Panc1 (cell line): ENCODE results near the gene PTPRCAP. TPM values are rescaled to one million over a fixed set of nuclear protein-coding genes. Genes with fewer than 3 reads are reported as not detected.

Source experiments
- ATAC-seq: fragments of 200-7000 bp; cut with Tn5 transposase; 2 replicates; pipeline ENCODE4 v1.9.1; 2020; ENCODE audit warnings: mild to moderate bottlenecking, moderate library complexity
- BruUV-seq: library from RNA; stranded (reverse); fragments of 400-500 nt; replicated peaks from 2 replicates; lab custom pipeline; 2021; lab: Mats Ljungman, UMichigan
- CTCF ChIA-PET: fragments of 300-600 bp; sonication (Branson Sonifier 250); formaldehyde crosslinking; loops from one replicate; lab custom pipeline; 2022; ENCODE audit warnings: antibody characterized with exemption; lab: Charles Lee
- POLR2A ChIA-PET: fragments of 300-600 bp; sonication (Branson Sonifier 250); formaldehyde crosslinking; loops from one replicate; lab custom pipeline; 2022; ENCODE audit warnings: antibody characterized with exemption; lab: Charles Lee
- DNase-seq: peaks from one replicate; pipeline ENCODE4 v3.0.0-alpha.2; 2010; ENCODE audit warnings: low read depth, low spot score
- H3K27ac ChIP-seq: 2 replicates; pipeline ENCODE4 v1.5.1; 2011; ENCODE audit warnings: mild to moderate bottlenecking, low read length, inconsistent platforms
- H3K27me3 ChIP-seq: fragments of 200-500 bp; sonication (Bioruptor generic); 2 replicates; pipeline ENCODE4 v1.6.0; 2014; ENCODE audit warnings: low read length, inconsistent platforms; ENCODE audit not compliant: control insufficient read depth, insufficient read depth
- H3K36me3 ChIP-seq: fragments of 200-500 bp; sonication (Bioruptor generic); 2 replicates; pipeline ENCODE4 v1.5.1; 2014; ENCODE audit warnings: inconsistent platforms, mild to moderate bottlenecking, low read length, moderate library complexity; ENCODE audit not compliant: control insufficient read depth, insufficient read depth
- H3K4me1 ChIP-seq: 2 replicates; pipeline ENCODE4 v1.5.1; 2011; ENCODE audit warnings: inconsistent platforms, mild to moderate bottlenecking, low read length, moderate library complexity; ENCODE audit not compliant: control insufficient read depth, insufficient read depth
- H3K4me3 ChIP-seq, 2 experiments: 2 replicates each; pipeline ENCODE4 v1.5.1; 2011 to 2012; ENCODE audit warnings: low read depth in 2 of 2, low read length in 2 of 2, mild to moderate bottlenecking in 2 of 2, inconsistent platforms in 1 of 2, moderate library complexity in 1 of 2
- H3K9me3 ChIP-seq: fragments of 200-500 bp; sonication (Bioruptor generic); 2 replicates; pipeline ENCODE4 v1.5.1; 2014; ENCODE audit warnings: low read depth, mild to moderate bottlenecking, inconsistent platforms, low read length, moderate library complexity; ENCODE audit not compliant: control insufficient read depth, insufficient read depth
- CTCF ChIP-seq: fragments of 450-650 bp; IDR thresholded peaks from 2 replicates; pipeline ENCODE4 v1.5.1; 2017; ENCODE audit warnings: mild to moderate bottlenecking
- POLR2AphosphoS5 ChIP-seq: IDR thresholded peaks from 2 replicates; pipeline ENCODE4 v1.6.1; 2012; ENCODE audit warnings: mild to moderate bottlenecking, low read depth, low read length, moderate library complexity
- SIN3A ChIP-seq: IDR thresholded peaks from 2 replicates; pipeline ENCODE4 v1.6.1; 2012; ENCODE audit warnings: low read depth, mild to moderate bottlenecking, low read length, moderate library complexity, borderline replicate concordance; ENCODE audit not compliant: insufficient read depth
- TCF7L2 ChIP-seq: IDR thresholded peaks from 2 replicates; pipeline ENCODE4 v1.6.1; 2011; ENCODE audit warnings: mild to moderate bottlenecking, low read depth, low read length, inconsistent platforms
- in situ Hi-C: cut with HindIII; loops from 2 replicates; pipeline ENCODE4 v1.10.0; 2016; ENCODE audit warnings: low sequenced_read_pairs, low pct_unique_long_range_greater_than_20kb
- intact Hi-C: fragments of 100-400 bp; cut with micrococcal nuclease; formaldehyde crosslinking; loops from one replicate; pipeline ENCODE4 v1.10.0; 2022; ENCODE audit not compliant: unreplicated experiment
- total RNA-seq: library from RNA; stranded (reverse); gene quantifications from one replicate; pipeline ENCODE4 v1.2.1, GENCODE V29; 2021; ENCODE audit not compliant: unreplicated experiment
- TF ChIP-seq, protein P1 (sequence below), 2 experiments: IDR thresholded peaks; 2 replicates each; pipeline ENCODE4 v1.6.1; 2011 to 2012; ENCODE audit warnings: low read depth in 2 of 2, control low read depth in 1 of 2, low read length in 1 of 2, mild to moderate bottlenecking in 1 of 2, moderate library complexity in 1 of 2; ENCODE audit not compliant: insufficient read depth in 1 of 2

PTPRCAP gene
- total RNA-seq, 1 experiment from 2014 or later, result 0.82 TPM

DNA sequence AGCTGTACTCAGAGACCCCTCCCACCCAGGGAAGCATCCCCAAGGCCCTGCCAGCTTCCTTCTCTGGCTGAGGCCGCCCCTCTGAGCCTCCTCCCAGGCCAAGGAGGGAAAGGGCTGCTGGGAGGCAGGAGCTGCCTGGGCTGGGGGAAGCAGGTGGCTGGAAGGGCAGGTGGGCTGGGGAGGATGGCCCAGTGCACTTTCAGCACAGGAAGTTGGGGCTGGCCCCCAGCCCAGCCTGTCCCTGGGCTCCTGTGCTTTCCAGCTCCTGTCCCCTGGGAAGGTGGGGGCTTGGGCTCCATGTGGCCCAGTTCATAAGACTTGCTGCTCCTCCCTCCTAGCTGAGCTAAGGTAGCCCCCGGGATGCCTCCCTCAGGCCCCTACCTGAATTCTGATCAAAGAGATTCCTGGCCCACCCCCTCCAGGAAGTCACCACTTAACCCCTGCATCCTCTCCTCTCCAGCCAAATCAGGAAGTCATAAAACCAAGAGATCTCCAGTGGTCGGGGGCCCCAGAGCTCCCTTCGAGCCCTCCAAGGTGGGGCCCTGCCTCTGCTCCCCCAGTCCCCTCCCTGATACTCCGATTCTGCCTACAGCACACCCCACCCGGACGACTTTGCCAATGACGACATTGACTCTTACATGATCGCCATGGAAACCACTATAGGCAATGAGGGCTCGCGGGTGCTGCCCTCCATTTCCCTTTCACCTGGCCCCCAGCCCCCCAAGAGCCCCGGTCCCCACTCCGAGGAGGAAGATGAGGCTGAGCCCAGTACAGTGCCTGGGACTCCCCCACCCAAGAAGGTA, 40.7 kb downstream of the PTPRCAP start:
- intact Hi-C loops (no loop called here), in situ Hi-C loops (no loop called here)
- CTCF ChIA-PET, result interaction anchor here (0.6 kb wide), 2 partner anchors 77 to 170 kb away, joined by 3 read pairs; no protein-coding TSS in a partner anchor
- H3K27ac ChIP-seq, result 0 out of 2 replicates have a peak overlapping the region, but pooled peaks have one; percentile 7
- POLR2A ChIA-PET, result no interaction called here
- H3K36me3 ChIP-seq, result peaks cover 7% of the 10 kb centered on the region
- DNase-seq (no peak), ATAC-seq (no peak)
- TF ChIP-seq POLR2AphosphoS5 (no peak), SIN3A (no peak), TCF7L2 (no peak), CTCF (no peak)
- TF ChIP-seq, protein P1, sequence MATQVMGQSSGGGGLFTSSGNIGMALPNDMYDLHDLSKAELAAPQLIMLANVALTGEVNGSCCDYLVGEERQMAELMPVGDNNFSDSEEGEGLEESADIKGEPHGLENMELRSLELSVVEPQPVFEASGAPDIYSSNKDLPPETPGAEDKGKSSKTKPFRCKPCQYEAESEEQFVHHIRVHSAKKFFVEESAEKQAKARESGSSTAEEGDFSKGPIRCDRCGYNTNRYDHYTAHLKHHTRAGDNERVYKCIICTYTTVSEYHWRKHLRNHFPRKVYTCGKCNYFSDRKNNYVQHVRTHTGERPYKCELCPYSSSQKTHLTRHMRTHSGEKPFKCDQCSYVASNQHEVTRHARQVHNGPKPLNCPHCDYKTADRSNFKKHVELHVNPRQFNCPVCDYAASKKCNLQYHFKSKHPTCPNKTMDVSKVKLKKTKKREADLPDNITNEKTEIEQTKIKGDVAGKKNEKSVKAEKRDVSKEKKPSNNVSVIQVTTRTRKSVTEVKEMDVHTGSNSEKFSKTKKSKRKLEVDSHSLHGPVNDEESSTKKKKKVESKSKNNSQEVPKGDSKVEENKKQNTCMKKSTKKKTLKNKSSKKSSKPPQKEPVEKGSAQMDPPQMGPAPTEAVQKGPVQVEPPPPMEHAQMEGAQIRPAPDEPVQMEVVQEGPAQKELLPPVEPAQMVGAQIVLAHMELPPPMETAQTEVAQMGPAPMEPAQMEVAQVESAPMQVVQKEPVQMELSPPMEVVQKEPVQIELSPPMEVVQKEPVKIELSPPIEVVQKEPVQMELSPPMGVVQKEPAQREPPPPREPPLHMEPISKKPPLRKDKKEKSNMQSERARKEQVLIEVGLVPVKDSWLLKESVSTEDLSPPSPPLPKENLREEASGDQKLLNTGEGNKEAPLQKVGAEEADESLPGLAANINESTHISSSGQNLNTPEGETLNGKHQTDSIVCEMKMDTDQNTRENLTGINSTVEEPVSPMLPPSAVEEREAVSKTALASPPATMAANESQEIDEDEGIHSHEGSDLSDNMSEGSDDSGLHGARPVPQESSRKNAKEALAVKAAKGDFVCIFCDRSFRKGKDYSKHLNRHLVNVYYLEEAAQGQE (IDR thresholded peaks at IDR 0.05; ENCODE audit: insufficient read depth in 1 of 2, low read depth in 2 of 2, low read length in 1 of 2), result no peak
- no peak overlapping the region for H3K4me3 ChIP-seq
- H3K9me3 ChIP-seq, result no peaks in the 10 kb centered on the region
- no peaks in the 10 kb centered on the region for H3K27me3 ChIP-seq
- no TSS peak for BruUV-seq
- H3K4me1 ChIP-seq, result peaks cover 37% of the 10 kb centered on the region

DNA sequence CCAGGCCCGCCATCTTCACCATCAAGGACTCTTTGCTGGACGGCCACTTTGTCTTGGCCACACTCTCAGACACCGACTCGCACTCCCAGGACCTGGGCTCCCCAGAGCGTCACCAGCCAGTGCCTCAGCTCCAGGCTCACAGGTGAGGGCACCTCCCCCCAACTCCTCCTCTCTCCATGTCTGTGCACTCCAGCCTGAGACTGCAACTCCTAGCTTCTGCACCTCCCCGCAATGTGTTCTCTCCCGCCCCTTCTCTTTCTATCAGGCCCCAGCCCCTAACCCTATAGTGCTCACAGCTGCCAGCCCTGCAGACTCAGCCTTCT, 41.3 kb downstream of the PTPRCAP start:
- DNase-seq (no peak), ATAC-seq (no peak)
- no peak overlapping the region for H3K27ac ChIP-seq
- no peaks in the 10 kb centered on the region for H3K27me3 ChIP-seq
- no peaks in the 10 kb centered on the region for H3K9me3 ChIP-seq
- POLR2A ChIA-PET, result no interaction called here
- H3K36me3 ChIP-seq, result peaks cover 7% of the 10 kb centered on the region
- TF ChIP-seq CTCF, result no peak
- CTCF ChIA-PET, result interaction anchor here (0.6 kb wide), 2 partner anchors 78 to 169 kb away, joined by 3 read pairs; no protein-coding TSS in a partner anchor
- H3K4me1 ChIP-seq, result peaks cover 37% of the 10 kb centered on the region
- H3K4me3 ChIP-seq, result no peak overlapping the region
- no TSS peak for BruUV-seq
- intact Hi-C loops, result no loop called here
- in situ Hi-C loops, result no loop called here
